ENCODE results near the gene PARP4.

The PARP4 gene

GRCh38 chr13:24539500-24540165, 27.1 kb upstream of the PARP4 start:
- Histone ChIP-seq H2BK12ac (ENCODE audit: low read length) (no peak overlapping the region), H4K12ac (ENCODE audit: low read depth, low read length) (no peak overlapping the region), H2AFZ (ENCODE audit: insufficient read depth, low read length, poor library complexity) (no peak overlapping the region), H3K4me2 (ENCODE audit: low read length) (no peak overlapping the region), H3K23ac (ENCODE audit: low read length) (no peak overlapping the region), H3K9ac (ENCODE audit: low read length) (no peak overlapping the region), H3K27me3 (ENCODE audit: insufficient read depth, low read length) (peaks cover 7% of the 10 kb centered on the region), H3K18ac (ENCODE audit: low read length) (no peak overlapping the region), H3K36me3 (ENCODE audit: control insufficient read depth in 1 of 2, insufficient read depth in 2 of 2, low read length in 2 of 2) (no peaks in the 10 kb centered on the region), H3K14ac (ENCODE audit: low read length) (no peak overlapping the region), H2BK5ac (ENCODE audit: low read depth, low read length, poor library complexity) (no peak overlapping the region), H2BK120ac (ENCODE audit: insufficient read depth, low read length, poor library complexity) (no peak overlapping the region), H3K79me1 (ENCODE audit: low read length) (no peaks in the 10 kb centered on the region), H3K4me1 (ENCODE audit: control insufficient read depth in 1 of 2, insufficient read depth in 2 of 2, low read length in 2 of 2) (peaks cover 0 to 4% of the 10 kb centered on the region in 2 experiments), H3K9me3 (ENCODE audit: insufficient read depth, low read depth, low read length) (no peaks in the 10 kb centered on the region), H4K8ac (ENCODE audit: low read depth, low read length) (no peak overlapping the region), H2AK5ac (ENCODE audit: low read length) (no peak overlapping the region), H3K4ac (ENCODE audit: low read depth, low read length) (no peak overlapping the region), H4K91ac (ENCODE audit: low read depth, low read length) (no peak overlapping the region), H3K79me2 (ENCODE audit: control insufficient read depth, insufficient read depth, low read length, poor library complexity) (no peaks in the 10 kb centered on the region), H3K27ac (ENCODE audit: low read depth, low read length) (no peak overlapping the region), H3K4me3 (ENCODE audit: low read depth, low read length) (no peak overlapping the region)
- no CpG with 5 or more reads among the region's 11 CpGs for WGBS (ENCODE audit: extremely low coverage, insufficient coverage, insufficient read length)
- no peak for DNase-seq

DNA sequence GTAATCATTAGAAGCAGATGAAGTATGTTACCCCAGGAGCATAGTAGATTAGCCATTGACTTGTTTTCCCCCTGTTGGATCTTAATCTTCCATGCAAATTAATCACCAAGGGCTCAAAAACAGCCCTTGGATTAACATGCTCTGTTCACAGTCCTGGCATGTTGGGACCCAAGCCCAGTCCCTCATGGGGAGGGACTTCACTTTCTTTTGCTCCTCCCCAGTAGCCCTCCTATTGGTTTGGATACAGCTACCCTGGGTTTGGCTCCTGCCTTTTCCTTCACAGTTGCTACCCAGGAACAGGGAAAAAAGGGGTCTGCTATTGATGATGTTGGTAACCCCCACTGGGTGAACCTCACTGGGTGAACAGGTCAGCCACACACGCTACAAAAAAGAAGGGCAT, 16.9 kb upstream of the PARP4 start:
- H3K27ac ChIP-seq (ENCODE audit: low read depth, low read length), result no peak overlapping the region
- no peaks in the 10 kb centered on the region for H3K36me3 ChIP-seq (ENCODE audit: control insufficient read depth in 1 of 2, insufficient read depth in 2 of 2, low read length in 2 of 2)
- no peaks in the 10 kb centered on the region for H3K79me2 ChIP-seq (ENCODE audit: control insufficient read depth, insufficient read depth, low read length, poor library complexity)
- no peak overlapping the region for H2BK12ac ChIP-seq (ENCODE audit: low read length)
- H4K91ac ChIP-seq (ENCODE audit: low read depth, low read length), result no peak overlapping the region
- H3K9me3 ChIP-seq (ENCODE audit: insufficient read depth, low read depth, low read length), result no peaks in the 10 kb centered on the region
- no peak overlapping the region for H4K12ac ChIP-seq (ENCODE audit: low read depth, low read length)
- DNase-seq, result no peak
- H3K23ac ChIP-seq (ENCODE audit: low read length), result no peak overlapping the region
- H4K8ac ChIP-seq (ENCODE audit: low read depth, low read length), result no peak overlapping the region
- no peak overlapping the region for H3K14ac ChIP-seq (ENCODE audit: low read length)
- H3K18ac ChIP-seq (ENCODE audit: low read length), result no peak overlapping the region
- no peak overlapping the region for H2AK5ac ChIP-seq (ENCODE audit: low read length)
- H2BK5ac ChIP-seq (ENCODE audit: low read depth, low read length, poor library complexity), result no peak overlapping the region
- H3K4me3 ChIP-seq (ENCODE audit: low read depth, low read length), result no peak overlapping the region
- H3K4me1 ChIP-seq (ENCODE audit: control insufficient read depth in 1 of 2, insufficient read depth in 2 of 2, low read length in 2 of 2), result no peaks in the 10 kb centered on the region
- H3K79me1 ChIP-seq (ENCODE audit: low read length), result no peaks in the 10 kb centered on the region
- H2AFZ ChIP-seq (ENCODE audit: insufficient read depth, low read length, poor library complexity), result no peak overlapping the region
- WGBS (ENCODE audit: extremely low coverage, insufficient coverage, insufficient read length), result no CpG with 5 or more reads among the region's 1 CpG
- H2BK120ac ChIP-seq (ENCODE audit: insufficient read depth, low read length, poor library complexity), result no peak overlapping the region
- H3K4me2 ChIP-seq (ENCODE audit: low read length), result no peak overlapping the region
- no peaks in the 10 kb centered on the region for H3K27me3 ChIP-seq (ENCODE audit: insufficient read depth, low read length)
- H3K9ac ChIP-seq (ENCODE audit: low read length), result no peak overlapping the region
- H3K4ac ChIP-seq (ENCODE audit: low read depth, low read length), result no peak overlapping the region

GRCh38 chr13:24528816-24529398, 16.3 kb upstream of the PARP4 start:
- Histone ChIP-seq H3K23ac (ENCODE audit: low read length) (no peak overlapping the region), H3K79me1 (ENCODE audit: low read length) (no peaks in the 10 kb centered on the region), H3K27me3 (ENCODE audit: insufficient read depth, low read length) (no peaks in the 10 kb centered on the region), H2AK5ac (ENCODE audit: low read length) (no peak overlapping the region), H3K36me3 (ENCODE audit: control insufficient read depth in 1 of 2, insufficient read depth in 2 of 2, low read length in 2 of 2) (no peaks in the 10 kb centered on the region), H3K4me1 (ENCODE audit: control insufficient read depth in 1 of 2, insufficient read depth in 2 of 2, low read length in 2 of 2) (no peaks in the 10 kb centered on the region), H3K9ac (ENCODE audit: low read length) (no peak overlapping the region), H3K4me2 (ENCODE audit: low read length) (no peak overlapping the region), H2BK120ac (ENCODE audit: insufficient read depth, low read length, poor library complexity) (no peak overlapping the region), H3K9me3 (ENCODE audit: insufficient read depth, low read depth, low read length) (no peaks in the 10 kb centered on the region), H3K4me3 (ENCODE audit: low read depth, low read length) (no peak overlapping the region), H3K27ac (ENCODE audit: low read depth, low read length) (no peak overlapping the region), H4K91ac (ENCODE audit: low read depth, low read length) (no peak overlapping the region), H2AFZ (ENCODE audit: insufficient read depth, low read length, poor library complexity) (no peak overlapping the region), H3K4ac (ENCODE audit: low read depth, low read length) (no peak overlapping the region), H3K79me2 (ENCODE audit: control insufficient read depth, insufficient read depth, low read length, poor library complexity) (no peaks in the 10 kb centered on the region), H3K14ac (ENCODE audit: low read length) (no peak overlapping the region), H2BK12ac (ENCODE audit: low read length) (no peak overlapping the region), H3K18ac (ENCODE audit: low read length) (no peak overlapping the region), H4K8ac (ENCODE audit: low read depth, low read length) (no peak overlapping the region), H4K12ac (ENCODE audit: low read depth, low read length) (no peak overlapping the region), H2BK5ac (ENCODE audit: low read depth, low read length, poor library complexity) (no peak overlapping the region)
- no peak for DNase-seq
- WGBS (ENCODE audit: extremely low coverage, insufficient coverage, insufficient read length), result no CpG with 5 or more reads among the region's 4 CpGs

GRCh38 chr13:24527266-24527775, 14.7 kb upstream of the PARP4 start:
- no peaks in the 10 kb centered on the region for H3K9me3 ChIP-seq (ENCODE audit: insufficient read depth, low read depth, low read length)
- no peak overlapping the region for H2AFZ ChIP-seq (ENCODE audit: insufficient read depth, low read length, poor library complexity)
- no peaks in the 10 kb centered on the region for H3K4me1 ChIP-seq (ENCODE audit: control insufficient read depth in 1 of 2, insufficient read depth in 2 of 2, low read length in 2 of 2)
- no peaks in the 10 kb centered on the region for H3K27me3 ChIP-seq (ENCODE audit: insufficient read depth, low read length)
- H3K18ac ChIP-seq (ENCODE audit: low read length), result no peak overlapping the region
- no peak for DNase-seq
- H4K91ac ChIP-seq (ENCODE audit: low read depth, low read length), result no peak overlapping the region
- no peak overlapping the region for H3K4ac ChIP-seq (ENCODE audit: low read depth, low read length)
- no peak overlapping the region for H2BK12ac ChIP-seq (ENCODE audit: low read length)
- WGBS (ENCODE audit: extremely low coverage, insufficient coverage, insufficient read length), result no CpG with 5 or more reads among the region's 6 CpGs
- H3K79me2 ChIP-seq (ENCODE audit: control insufficient read depth, insufficient read depth, low read length, poor library complexity), result no peaks in the 10 kb centered on the region
- H3K79me1 ChIP-seq (ENCODE audit: low read length), result no peaks in the 10 kb centered on the region
- H3K27ac ChIP-seq (ENCODE audit: low read depth, low read length), result no peak overlapping the region
- H2BK120ac ChIP-seq (ENCODE audit: insufficient read depth, low read length, poor library complexity), result no peak overlapping the region
- H3K9ac ChIP-seq (ENCODE audit: low read length), result no peak overlapping the region
- H3K14ac ChIP-seq (ENCODE audit: low read length), result no peak overlapping the region
- H2AK5ac ChIP-seq (ENCODE audit: low read length), result no peak overlapping the region
- no peak overlapping the region for H3K23ac ChIP-seq (ENCODE audit: low read length)
- H3K4me2 ChIP-seq (ENCODE audit: low read length), result no peak overlapping the region
- no peak overlapping the region for H3K4me3 ChIP-seq (ENCODE audit: low read depth, low read length)
- H2BK5ac ChIP-seq (ENCODE audit: low read depth, low read length, poor library complexity), result no peak overlapping the region
- no peaks in the 10 kb centered on the region for H3K36me3 ChIP-seq (ENCODE audit: control insufficient read depth in 1 of 2, insufficient read depth in 2 of 2, low read length in 2 of 2)
- no peak overlapping the region for H4K12ac ChIP-seq (ENCODE audit: low read depth, low read length)
- H4K8ac ChIP-seq (ENCODE audit: low read depth, low read length), result no peak overlapping the region

Measured in trophoblast cell (in vitro differentiated cells and primary cell).